Measurements from ENCODE around the gene MYL11. TPM values are rescaled to one million over a fixed set of nuclear protein-coding genes. Genes with fewer than 3 reads are reported as not detected.
"Not testable (repeated sequence)": the region's sequence is repeated elsewhere in the genome, so short reads cannot be mapped to it uniquely, and the experiment has no call there.

The MYL11 gene, protein sequence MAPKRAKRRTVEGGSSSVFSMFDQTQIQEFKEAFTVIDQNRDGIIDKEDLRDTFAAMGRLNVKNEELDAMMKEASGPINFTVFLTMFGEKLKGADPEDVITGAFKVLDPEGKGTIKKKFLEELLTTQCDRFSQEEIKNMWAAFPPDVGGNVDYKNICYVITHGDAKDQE
- not detected for polyA plus RNA-seq (ENCODE audit: low read depth in 6 of 6)

DNA sequence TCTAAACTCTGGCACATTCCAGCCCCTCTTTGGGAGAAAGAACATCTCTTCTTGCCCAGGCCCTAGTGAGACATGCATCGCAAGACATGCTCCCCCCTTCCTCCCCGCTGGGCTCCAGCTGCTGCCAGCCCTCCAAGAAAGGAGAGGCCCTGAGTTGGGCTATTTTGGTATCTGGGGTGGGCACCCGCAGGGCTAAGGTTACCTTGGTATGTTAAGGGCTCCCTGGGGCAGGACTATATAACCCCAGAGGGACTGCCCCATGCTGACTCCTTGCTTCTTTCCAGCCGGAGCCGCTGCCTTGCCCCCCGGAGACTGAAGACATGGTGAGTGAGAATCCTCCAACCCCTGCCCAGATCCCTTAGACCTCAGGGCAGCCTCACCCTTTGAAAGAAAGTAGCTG, at the start of gene MYL11:
TSS of gene MYL11 (plus strand) at position 265 of the 400 bp plus-strand sequence. CDS start at position 321, 56 bp downstream.
- Mint-ChIP-seq H3K9me3 (no peaks in the 10 kb centered on the region), H3K4me1 (peaks cover 25 to 49% (median 47%) of the 10 kb centered on the region in 3 donors), H3K36me3 (no peaks in the 10 kb centered on the region), H3K27me3 (no peaks in the 10 kb centered on the region), H3K4me3 (peak within 1 kb of the TSS in 5 of 8 donors; percentile 16 to 70 (median 37)), H3K27ac (peak within 1 kb of the TSS in 4 of 6 donors; percentile 8 to 100 (median 88))
- DNase-seq (no peak), ATAC-seq (ENCODE audit: low read depth in 2 of 2) (no peak)

DNA sequence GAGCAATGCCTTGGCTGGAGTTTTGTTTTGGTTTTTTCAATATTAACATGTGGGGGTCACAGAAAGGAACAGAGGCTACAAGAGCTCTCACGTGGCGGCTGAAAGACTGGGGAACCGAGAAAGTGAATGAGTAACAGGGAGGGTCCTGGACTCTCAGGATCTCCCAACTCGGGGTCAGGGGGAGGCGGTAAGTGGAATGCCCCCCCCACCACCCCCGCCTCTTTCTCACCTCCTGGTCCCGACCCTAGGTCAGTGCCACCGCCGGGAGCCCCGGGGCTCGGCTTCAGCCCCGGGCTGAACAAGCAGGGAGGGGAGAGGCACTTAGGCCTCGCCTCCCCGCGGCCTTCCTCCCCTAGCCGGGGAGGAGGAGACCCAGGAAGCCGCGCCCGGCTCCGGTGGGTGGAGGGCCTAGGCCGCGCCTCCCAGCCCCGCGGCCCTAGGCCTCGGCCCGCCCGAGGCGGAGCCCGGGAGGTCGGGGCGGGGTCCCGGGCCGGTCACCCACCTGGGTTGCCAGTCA, 40.1 kb upstream of the MYL11 start:
- H3K9me3 Mint-ChIP-seq, H3K27me3 Mint-ChIP-seq, H3K36me3 Mint-ChIP-seq: not testable (repeated sequence)
- peak; percentile 83 to 84 for ATAC-seq (ENCODE audit: low read depth in 2 of 2)
- peak overlapping the region; percentile 85 to 97 (median 92) for H3K4me3 Mint-ChIP-seq
- H3K27ac Mint-ChIP-seq = peak overlapping the region; percentile 84 to 97 (median 94)
- peak; percentile 87 for DNase-seq
- H3K4me1 Mint-ChIP-seq = peaks cover 24 to 52% (median 31%) of the 10 kb centered on the region in 3 donors

DNA sequence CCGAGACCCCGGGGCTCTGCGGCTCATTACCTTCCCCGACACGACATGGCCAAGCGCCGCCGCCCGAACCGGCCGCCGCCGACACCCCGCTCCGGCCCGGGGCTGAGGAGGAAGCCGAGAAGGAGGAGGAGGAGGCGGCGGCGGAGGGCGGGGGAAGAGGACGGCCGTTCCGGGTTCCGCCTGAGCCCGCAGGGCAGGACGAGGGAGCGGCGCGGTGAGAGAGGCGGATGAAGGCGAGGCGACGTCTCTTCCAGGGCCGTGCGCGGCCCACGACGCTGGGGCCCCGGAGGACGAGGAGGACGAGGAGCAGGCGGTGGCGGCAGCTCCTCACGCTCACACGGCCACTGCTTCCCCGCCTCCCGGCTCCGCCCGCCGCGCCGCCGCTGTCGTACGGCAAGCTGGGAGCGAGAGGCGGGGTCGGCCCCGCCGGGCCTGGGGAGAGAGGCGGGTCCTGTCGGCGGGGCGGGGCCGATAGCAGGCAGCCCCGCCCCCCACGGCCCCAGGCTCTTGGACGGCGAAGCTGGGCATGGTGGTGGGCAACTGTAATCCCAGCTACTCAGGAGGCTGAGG, 39.5 kb upstream of the MYL11 start:
- not testable (repeated sequence) for H3K9me3 Mint-ChIP-seq, H3K27me3 Mint-ChIP-seq, H3K36me3 Mint-ChIP-seq
- Mint-ChIP-seq H3K4me1 (peaks cover 24 to 49% (median 31%) of the 10 kb centered on the region in 3 donors), H3K27ac (peak overlapping the region; percentile 84 to 96 (median 90)), H3K4me3 (peak overlapping the region; percentile 79 to 97 (median 90))
- peak; percentile 88 for DNase-seq
- ATAC-seq (ENCODE audit: low read depth in 2 of 2) = peak; percentile 69 to 72

DNA sequence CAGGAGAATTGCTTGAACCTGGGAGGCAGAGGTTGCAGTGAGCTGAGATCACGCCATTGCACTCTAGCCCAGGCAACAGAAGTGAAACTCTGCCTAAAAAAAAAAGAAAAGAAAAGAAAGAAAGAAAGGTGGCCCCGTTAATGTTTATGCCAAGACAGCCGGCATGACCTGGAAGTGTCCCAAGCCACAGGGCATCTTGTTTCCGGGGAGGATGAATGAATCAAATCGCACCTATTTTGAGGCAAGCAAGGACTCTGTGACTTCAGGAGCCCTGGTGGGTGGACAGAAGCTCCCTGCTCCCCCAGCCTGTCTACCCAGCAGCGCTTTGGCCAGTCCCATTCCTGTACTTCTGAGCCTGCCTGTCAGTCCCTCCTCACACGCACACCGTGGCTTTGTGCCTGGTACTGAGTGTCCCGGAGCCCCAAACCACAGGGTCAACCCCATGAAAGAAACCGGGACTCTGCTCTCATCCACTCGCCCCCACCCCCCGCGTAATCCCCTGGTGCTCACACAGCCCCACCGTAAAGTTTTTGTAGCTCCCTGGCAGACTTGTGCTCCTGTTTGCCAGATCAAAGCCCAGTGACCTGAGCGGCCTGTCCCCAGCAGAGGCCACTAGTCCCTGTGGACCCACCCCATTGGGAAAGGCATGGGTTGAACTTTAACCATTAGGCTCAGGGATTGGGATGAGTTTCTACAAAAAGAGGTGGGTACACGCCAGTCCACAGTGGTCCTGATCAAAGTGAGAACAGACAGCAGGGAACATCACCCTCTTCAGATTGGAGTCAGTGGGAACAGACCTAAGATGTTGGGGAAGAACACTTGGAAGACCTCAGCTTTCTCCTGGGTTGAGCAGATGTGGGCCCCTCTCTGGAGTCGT, 38.8 kb upstream of the MYL11 start:
- Mint-ChIP-seq H3K36me3 (no peaks in the 10 kb centered on the region), H3K27ac (peak overlapping the region; percentile 71 to 96 (median 90)), H3K9me3 (no peaks in the 10 kb centered on the region), H3K27me3 (no peaks in the 10 kb centered on the region), H3K4me1 (peaks cover 24 to 46% (median 31%) of the 10 kb centered on the region in 3 donors), H3K4me3 (peak overlapping the region; percentile 79 to 97 (median 90))
- ATAC-seq (ENCODE audit: low read depth in 2 of 2) (peak in 1 of 2 donors; percentile 35), DNase-seq (no peak)

DNA sequence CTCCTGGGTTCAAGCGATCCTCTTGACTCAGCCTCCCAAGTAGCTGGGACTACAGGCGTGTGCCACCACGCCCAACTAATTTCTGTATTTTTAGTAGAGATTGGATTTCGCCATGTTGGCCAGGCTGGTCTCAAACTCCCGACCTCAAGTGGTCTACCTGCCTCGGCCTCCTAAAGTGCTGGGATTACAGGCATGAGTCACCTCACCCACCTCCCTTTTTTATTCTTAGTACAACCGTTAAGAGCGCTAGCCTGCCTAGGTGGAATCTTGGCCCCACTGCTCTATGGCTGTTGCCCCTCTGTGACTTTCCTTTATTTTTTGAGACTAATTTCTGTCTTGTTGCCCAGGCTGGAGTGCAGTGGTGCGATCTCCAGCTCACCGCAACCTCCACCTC, 36.6 kb upstream of the MYL11 start:
- not testable (repeated sequence) for H3K9me3 Mint-ChIP-seq; ATAC-seq (ENCODE audit: low read depth in 2 of 2)

DNA sequence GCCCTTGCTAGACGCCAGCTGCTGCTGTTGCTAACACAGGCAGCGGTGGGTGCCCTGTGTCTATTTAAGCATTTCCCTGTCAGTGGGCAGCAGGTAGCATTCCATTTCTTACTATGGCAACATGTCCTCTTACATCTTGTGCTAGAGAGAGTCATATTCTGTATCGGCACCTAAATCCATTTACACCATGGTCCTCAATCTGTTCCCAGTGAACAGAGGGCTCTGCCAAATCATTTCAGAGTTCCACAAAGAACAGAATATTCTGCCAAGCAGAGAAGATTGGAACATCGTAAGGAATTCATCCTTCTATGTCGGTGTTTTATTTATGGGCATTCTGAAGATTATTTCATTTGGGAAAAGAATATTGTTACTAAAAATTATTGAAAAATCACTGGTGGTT, 35.9 kb upstream of the MYL11 start:
- peak overlapping the region in 2 of 8 donors; percentile 15 to 38 for H3K4me3 Mint-ChIP-seq
- not testable (repeated sequence) for H3K36me3 Mint-ChIP-seq; H3K27me3 Mint-ChIP-seq; DNase-seq; H3K9me3 Mint-ChIP-seq; ATAC-seq (ENCODE audit: low read depth in 2 of 2)
- H3K27ac Mint-ChIP-seq = peak overlapping the region in 1 of 6 donors; percentile 37
- H3K4me1 Mint-ChIP-seq = peaks cover 20 to 33% (median 31%) of the 10 kb centered on the region in 3 donors

More for the DNA sequence above, 36.6 kb upstream of the MYL11 start:
- DNase-seq, H3K27me3 Mint-ChIP-seq, H3K36me3 Mint-ChIP-seq: not testable (repeated sequence)
- peak overlapping the region in 4 of 6 donors; percentile 20 to 90 (median 66) for H3K27ac Mint-ChIP-seq
- H3K4me1 Mint-ChIP-seq = peaks cover 20 to 35% (median 31%) of the 10 kb centered on the region in 3 donors
- peak overlapping the region in 5 of 8 donors; percentile 12 to 88 (median 63) for H3K4me3 Mint-ChIP-seq

DNA sequence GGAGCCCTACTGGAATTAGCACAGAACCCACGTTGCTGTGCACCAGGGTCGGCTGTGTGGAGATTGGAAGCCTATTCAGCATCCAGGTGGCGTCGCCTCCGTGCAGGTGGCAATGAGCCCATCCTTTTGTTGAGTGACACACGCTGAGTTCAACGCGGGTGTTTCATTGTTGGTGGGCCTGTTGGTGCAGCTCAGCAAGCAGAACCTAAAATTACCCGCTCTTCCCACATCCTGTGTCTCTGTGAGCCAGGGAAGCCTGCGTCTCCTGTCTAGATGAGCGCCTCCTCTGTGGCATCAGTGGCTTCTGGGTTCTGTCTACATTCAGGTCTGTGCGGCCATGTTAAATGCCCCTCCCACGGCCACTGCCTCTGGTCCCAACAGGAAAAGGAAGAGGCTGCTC, 34.0 kb upstream of the MYL11 start:
- Mint-ChIP-seq H3K27me3 (no peaks in the 10 kb centered on the region), H3K4me3 (peak overlapping the region in 1 of 8 donors; percentile 35), H3K36me3 (no peaks in the 10 kb centered on the region), H3K27ac (no peak overlapping the region), H3K9me3 (no peaks in the 10 kb centered on the region), H3K4me1 (peaks cover 12 to 28% (median 22%) of the 10 kb centered on the region in 3 donors)
- DNase-seq (no peak), ATAC-seq (ENCODE audit: low read depth in 2 of 2) (no peak)

DNA sequence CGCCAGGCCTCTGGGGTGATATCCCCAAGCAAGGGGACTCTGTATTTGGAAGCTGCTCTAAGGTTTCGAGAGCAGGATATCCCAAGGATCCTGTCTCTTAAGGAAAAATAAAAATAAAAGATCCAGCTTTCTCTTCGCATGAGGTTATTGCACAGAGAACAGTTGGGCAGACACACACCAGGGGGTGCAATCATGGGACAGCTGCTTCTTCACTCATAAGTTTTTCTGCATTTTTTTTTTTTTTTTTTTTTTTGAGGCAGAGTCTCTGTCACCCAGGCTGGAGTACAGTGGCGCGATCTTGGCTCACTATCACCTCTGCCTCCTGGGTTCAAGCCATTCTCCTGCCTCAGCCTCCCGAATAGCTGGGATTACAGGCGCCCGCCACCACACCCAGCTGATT, 32.6 kb upstream of the MYL11 start:
- H3K27me3 Mint-ChIP-seq; H3K9me3 Mint-ChIP-seq; H3K36me3 Mint-ChIP-seq; H3K4me3 Mint-ChIP-seq; ATAC-seq (ENCODE audit: low read depth in 2 of 2); DNase-seq: not testable (repeated sequence)
- peaks cover 7 to 15% (median 12%) of the 10 kb centered on the region in 3 donors for H3K4me1 Mint-ChIP-seq
- H3K27ac Mint-ChIP-seq = peak overlapping the region in 1 of 6 donors; percentile 47

DNA sequence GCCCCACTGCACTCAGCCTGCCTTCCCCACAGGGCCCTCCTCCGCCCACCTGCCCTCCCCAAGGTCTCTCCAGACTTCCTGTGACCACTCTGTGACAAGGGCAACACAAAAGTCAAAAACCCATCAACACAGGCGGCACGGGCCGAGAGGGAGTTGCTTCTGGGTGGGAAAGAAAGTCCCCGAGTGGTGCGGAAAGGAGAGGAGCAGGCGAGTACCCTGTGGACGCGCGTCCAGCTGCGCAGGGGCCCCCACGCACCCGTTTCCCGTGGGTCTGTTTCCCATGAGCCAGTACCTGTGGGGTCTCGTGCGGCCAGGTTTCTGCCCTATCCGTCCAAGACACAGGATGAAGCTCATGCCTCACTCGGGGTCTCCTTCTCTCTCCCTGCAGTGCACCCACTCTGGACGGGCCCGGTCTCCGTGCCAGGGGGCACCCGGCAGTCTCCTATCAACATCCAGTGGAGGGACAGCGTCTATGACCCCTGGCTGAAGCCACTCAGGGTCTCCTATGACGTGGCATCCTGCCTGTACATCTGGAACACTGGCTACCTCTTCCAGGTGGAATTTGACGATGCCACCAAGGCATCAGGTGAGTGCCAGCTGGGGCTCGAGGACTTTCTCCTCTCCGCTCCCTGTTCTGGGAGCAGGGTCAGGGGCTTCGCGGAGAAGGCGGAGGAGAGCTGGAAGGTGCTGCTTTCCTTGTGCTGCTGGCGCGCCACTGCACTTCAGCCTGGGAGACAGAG, 31.7 kb upstream of the MYL11 start:
- ATAC-seq (ENCODE audit: low read depth in 2 of 2) (no peak), DNase-seq (no peak)

DNA sequence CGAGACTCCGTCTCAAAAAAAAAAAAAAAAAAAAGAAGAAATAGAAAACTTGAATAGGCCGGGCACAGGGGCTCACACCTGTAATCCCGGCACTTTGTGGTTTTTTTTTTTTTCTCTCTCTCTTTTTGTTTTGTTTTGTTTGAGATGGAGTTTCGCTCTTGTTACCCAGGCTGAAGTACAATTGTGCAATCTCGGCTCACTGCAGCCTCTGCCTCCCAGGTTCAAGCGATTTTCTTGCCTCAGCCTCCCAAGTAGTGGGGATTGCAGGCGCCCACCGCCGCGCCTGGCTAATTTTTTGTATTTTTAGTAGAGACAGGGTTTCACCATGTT, 31.1 kb upstream of the MYL11 start:
- not testable (repeated sequence) for H3K36me3 Mint-ChIP-seq; ATAC-seq (ENCODE audit: low read depth in 2 of 2); H3K9me3 Mint-ChIP-seq; DNase-seq; H3K4me3 Mint-ChIP-seq; H3K4me1 Mint-ChIP-seq; H3K27ac Mint-ChIP-seq; H3K27me3 Mint-ChIP-seq

More for the DNA sequence above, 31.7 kb upstream of the MYL11 start:
- H3K9me3 Mint-ChIP-seq = no peaks in the 10 kb centered on the region
- H3K4me3 Mint-ChIP-seq = no peak overlapping the region
- peaks cover 0 to 6% (median 3%) of the 10 kb centered on the region in 3 donors for H3K4me1 Mint-ChIP-seq
- no peaks in the 10 kb centered on the region for H3K27me3 Mint-ChIP-seq
- H3K36me3 Mint-ChIP-seq = no peaks in the 10 kb centered on the region
- no peak overlapping the region for H3K27ac Mint-ChIP-seq

DNA sequence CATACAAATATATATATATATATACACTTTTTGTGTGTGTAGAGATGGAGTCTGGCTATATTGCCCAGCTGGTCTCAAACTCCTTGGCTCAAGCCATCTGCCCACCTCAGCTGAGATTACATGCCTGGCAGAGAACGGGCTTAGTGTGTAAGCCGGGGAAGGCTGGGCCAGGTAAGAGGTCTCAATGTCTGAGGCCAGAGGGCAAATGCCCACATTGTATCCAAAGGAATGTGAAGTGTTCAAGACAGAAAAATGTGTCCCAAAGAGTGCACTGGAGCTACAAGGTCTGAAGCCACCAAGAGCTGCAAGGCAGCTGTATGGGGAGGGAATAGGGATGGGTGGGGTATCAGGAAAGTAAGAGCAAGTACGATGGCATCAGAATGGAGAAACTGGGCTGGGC, 28.3 kb upstream of the MYL11 start:
- H3K9me3 Mint-ChIP-seq = no peaks in the 10 kb centered on the region
- DNase-seq (no peak), ATAC-seq (ENCODE audit: low read depth in 2 of 2) (no peak)
- H3K27ac Mint-ChIP-seq = peak overlapping the region in 2 of 6 donors; percentile 18 to 81
- peaks cover 22 to 27% (median 23%) of the 10 kb centered on the region in 3 donors for H3K4me1 Mint-ChIP-seq
- no peaks in the 10 kb centered on the region for H3K36me3 Mint-ChIP-seq
- no peak overlapping the region for H3K4me3 Mint-ChIP-seq
- H3K27me3 Mint-ChIP-seq = no peaks in the 10 kb centered on the region

DNA sequence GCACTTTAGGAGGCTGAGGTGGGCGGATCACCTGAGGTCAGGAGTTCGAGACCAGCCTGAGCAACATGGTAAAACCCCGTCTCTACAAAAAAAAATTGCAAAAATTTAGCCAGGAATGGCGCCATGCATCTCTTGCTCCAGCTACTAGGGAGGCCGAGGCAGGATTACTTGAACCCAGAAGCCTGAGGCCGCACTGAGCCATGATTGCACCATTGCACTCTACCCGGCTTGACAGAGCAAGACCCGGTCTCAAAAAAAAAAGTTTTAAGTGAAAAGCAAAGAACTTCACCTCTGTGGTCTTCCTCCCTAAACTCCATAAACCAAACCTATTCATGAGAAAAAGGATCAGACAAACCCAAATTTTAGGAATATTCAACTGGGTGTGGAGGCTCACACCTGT, 26.5 kb upstream of the MYL11 start:
- ATAC-seq (ENCODE audit: low read depth in 2 of 2) = no peak

DNA sequence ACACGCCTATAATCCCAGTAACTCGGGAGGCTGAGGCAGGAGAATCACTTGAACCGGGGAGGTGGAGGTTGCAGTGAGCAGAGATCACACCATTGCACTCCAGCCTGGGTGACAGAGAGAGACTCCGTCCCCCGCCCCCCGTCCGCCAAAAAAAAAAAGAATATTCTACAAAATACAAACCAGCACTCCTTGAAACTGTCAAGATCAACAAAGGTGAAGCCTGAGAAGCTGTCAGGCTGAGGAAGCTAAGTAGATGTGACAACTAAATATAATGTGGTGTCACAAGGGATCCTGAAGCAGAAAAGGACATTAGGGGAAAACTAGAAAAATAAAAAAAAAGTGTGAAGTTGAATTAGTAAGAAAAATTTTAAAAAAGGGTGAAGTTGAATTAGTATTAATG, 25.7 kb upstream of the MYL11 start:
- Mint-ChIP-seq H3K27me3 (no peaks in the 10 kb centered on the region), H3K4me3 (peak overlapping the region in 6 of 8 donors; percentile 16 to 81 (median 30)), H3K9me3 (no peaks in the 10 kb centered on the region), H3K27ac (peak overlapping the region in 4 of 6 donors; percentile 42 to 92 (median 81)), H3K4me1 (peaks cover 35 to 49% (median 38%) of the 10 kb centered on the region in 3 donors), H3K36me3 (no peaks in the 10 kb centered on the region)
- no peak for DNase-seq
- ATAC-seq (ENCODE audit: low read depth in 2 of 2) = no peak

More for the DNA sequence above, 26.5 kb upstream of the MYL11 start:
- Mint-ChIP-seq H3K4me3 (peak overlapping the region in 1 of 8 donors; percentile 61), H3K9me3 (no peaks in the 10 kb centered on the region), H3K4me1 (peaks cover 33 to 41% (median 33%) of the 10 kb centered on the region in 3 donors), H3K27ac (peak overlapping the region in 4 of 6 donors; percentile 27 to 75 (median 45)), H3K36me3 (no peaks in the 10 kb centered on the region), H3K27me3 (no peaks in the 10 kb centered on the region)
- DNase-seq = no peak
